Subcutaneous adipose tissue (tissue), 4 donors: Measurements from ENCODE around the gene CFDP1. TPM values are rescaled to one million over a fixed set of nuclear protein-coding genes. Genes with fewer than 3 reads are reported as not detected.

ENCODE experiments used
- CTCF ChIP-seq: fragments of 450-650 bp; IDR thresholded peaks from one replicate; pipeline ENCODE4 v1.5.1; 2016; ENCODE audit warnings: low read depth, mild to moderate bottlenecking, control low read depth, antibody characterized with exemption, moderate library complexity
- total RNA-seq, 4 donors: library from RNA; depleted of rRNA; stranded (reverse); fragments of >200 nt; gene quantifications; one replicate each; pipeline ENCODE4 v1.1.0, GENCODE V29; 2016

Gene CFDP1
- total RNA-seq, 4 donors from 2014 or later = 38.6 to 60.7 (median 57.0) TPM

DNA sequence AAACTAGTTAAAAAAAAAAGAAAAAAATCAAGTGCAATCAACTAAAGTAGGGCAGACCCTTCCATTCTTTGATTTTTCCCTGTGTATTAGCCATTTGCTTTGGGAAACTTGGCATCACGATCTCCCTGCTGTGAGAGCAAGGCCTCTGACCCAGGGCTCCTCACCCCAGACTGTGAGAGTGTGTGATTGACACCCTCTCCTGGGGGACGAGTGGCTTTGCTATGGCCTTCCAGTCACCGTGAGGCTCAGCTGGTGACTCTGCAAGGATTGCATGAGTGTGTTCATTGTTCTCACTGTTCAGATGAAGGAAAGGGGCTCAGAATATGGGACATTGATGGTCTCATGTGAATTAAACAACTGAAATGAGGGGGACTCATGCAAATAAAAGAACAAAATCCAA lies 112.9 kb downstream of the CFDP1 start:
- TF ChIP-seq CTCF = no peak

- no peak for TF ChIP-seq CTCF
These were observed 113.5 kb downstream of the CFDP1 start for GRCh38 chr16:75319513-75320411.

DNA sequence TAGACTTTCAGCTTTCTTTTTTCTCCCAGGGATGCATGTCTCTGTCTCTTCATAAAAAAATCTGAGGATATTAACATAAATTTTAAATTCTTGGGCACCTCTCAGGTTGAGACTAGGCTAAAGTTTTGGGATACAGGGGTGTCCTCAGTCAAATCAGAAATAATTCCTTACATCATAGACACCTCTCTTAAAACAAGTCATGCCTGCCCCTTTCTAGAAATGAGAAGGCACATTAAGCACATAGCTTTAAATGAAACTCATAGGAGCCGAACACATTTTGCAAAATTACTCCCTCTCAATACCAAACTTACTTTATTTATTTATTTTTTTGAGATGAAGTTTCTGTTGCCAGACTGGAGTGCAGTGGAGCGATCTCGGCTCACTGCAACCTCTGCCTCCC lies 114.6 kb downstream of the CFDP1 start:
- no peak for TF ChIP-seq CTCF

DNA sequence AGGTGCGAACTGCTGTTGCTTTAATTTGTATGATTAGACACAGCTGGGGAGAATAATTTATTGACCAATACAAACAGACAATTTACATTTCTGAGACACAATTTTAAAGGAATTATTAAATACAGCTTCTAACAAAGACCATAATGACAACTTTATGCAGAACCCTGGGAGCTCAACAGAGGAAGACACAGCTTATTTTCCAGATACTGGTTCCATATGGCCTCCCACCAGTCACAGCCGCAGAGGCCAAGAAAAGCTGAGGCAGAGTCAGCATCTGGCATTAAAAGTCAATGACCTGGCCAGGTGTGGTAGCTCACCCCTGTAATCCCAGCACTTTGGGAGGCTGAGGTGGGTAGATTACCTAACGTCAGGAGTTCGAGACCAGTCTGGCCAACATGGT lies 115.8 kb downstream of the CFDP1 start:
- no peak for TF ChIP-seq CTCF

DNA sequence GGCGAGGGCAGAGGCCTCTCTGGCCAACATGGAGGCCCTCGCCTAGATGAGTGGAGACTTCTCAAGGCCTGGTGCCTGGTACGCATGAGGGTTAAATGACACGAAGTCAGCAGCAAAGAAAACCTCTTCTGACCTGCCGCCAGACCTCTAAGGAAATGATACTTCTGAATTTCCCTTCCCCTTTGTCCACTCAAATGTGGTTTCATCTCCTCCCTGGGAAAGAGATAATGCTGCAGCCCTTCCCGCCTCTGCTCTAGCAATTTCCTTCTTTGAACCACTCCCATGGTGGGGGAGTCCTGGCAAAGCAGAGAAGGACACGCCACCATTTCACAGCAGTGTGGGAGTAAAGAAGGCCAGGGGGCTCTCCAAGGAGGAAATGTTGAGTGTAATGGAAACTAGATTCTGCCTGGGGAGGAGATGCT lies 116.2 kb downstream of the CFDP1 start:
- no peak for TF ChIP-seq CTCF

DNA sequence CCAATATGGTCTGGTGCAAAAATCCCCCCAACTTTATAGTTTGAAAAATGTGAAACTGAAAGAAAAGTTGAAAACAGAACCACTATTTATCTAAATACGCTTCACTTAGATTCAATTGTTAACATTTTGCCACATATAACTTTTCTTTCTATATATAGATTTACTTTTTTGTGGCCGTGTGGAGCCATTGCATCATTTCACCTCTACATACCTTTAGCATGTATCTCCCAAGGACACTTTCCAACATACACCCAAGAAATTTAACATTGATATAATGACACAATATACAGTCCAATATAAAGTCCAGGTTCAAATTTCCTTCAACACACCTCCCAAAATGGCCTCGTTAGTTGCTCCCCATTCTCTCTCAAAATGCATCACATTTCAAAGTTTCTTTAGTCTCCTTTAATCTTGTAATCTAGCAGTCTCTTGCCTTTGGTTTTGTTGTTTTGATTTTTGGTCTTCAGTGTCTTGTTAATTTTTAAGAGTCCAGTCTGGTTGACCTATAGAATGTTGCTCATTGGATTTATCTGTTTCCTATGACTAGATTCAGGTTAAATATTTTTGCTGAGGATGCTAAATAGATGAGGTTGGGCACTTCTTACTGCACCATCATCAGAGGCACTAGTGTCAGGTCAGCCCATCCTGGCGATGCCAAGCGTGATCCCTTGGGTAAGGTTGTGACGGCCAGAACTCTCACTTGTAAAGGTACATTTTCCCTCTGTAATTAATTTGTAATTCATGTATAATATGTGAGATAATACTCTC lies 117.6 kb downstream of the CFDP1 start:
- no peak for TF ChIP-seq CTCF

- TF ChIP-seq CTCF = no peak
These were observed 120.4 kb downstream of the CFDP1 start for GRCh38 chr16:75312875-75313274.
